Ureter (tissue), 1 donor: ENCODE measurements around the gene MARCHF10. TPM values are rescaled to one million over a fixed set of nuclear protein-coding genes. Genes with fewer than 3 reads are reported as not detected.
A peak's percentile ranks its signal among the peaks of the same experiment; 100 is the strongest.

Experiments used
- DNase-seq: peaks from one replicate; pipeline ENCODE4 v3.0.0-alpha.2; 2020; ENCODE audit warnings: low spot score
- total RNA-seq: library from RNA; stranded (reverse); gene quantifications from one replicate; pipeline ENCODE4 v1.2.4, GENCODE V29; 2023
- donor health status: DM: yes; HTN: yes; CAD: no.

The MARCHF10 gene
- total RNA-seq, 1 donor from 2014 or later, result 0.60 TPM

DNA sequence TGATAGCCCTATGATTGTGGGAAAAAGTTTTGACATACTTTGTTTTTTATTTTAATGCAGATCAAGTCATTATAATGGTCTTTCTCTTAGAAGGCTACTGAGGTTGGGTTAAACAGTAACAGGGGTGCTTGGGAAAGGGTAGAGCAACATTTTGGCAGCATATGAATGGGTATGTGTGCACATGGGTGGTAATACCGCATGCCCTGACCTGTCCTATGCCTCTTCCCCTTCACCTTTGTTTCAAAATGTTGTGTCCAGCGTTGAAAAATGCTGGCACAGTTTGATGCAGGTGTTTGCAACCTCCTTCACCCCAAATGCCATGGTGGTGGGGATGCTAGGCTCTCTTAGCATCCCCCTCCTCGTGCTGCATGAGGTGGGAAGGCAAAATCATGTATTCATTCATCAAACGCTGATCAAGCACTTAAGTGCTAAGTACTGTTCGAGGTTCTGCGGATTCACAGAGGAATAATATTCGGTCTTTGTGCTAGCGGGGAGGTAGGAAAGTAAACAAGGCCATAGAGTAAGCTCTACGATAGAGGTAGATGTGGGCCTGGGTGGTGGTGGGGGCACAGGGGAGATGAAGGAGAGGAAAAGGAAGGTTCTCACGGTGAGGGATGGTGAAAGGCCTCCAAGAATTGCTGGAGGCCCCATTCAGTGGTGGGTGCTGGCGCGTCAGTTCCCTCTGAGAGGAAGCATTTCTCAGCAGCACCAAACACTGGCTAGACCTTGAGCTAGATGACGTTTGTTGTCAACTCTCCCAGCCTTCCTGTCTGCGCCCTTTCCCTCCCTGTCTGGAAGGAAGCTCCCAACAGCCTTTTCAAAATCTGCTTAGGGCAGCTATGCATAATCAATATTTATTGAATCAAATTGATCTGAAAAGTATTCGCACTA lies 13.3 kb upstream of the MARCHF10 start:
- no peak for DNase-seq

DNA sequence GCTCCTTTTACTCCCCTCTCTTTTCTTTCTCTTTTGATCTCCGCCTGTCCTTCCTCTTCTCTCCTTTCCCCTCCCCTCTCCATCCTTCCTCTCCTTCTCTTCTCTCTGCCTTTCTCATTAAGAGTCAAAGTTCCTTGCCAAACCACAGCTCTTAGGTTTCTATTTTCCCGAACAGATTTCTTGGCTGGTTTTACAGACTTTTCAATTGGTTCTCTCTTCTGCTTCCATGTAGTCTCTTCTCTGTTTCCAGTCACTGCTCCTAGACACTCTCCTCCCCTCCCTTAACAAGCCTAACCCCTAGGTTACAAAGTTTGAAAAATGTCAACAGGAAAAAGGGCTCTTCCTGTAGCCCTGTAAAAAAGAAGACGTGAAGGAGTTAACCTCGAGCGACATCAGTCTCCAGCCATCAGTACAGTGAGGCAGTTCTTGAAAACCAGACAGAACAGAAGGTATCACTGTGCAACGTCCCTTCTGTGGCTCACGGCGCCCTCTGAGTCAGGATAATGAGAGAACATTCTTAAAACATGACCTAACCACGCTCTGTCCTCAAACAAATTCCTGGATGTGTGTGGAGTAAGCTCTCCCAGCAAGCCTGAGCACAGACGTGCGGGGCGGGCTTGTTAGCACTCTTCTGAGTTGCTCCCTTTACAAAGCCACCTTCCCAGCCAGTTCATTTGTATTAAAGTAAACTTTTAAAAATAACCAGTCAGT lies 11.6 kb upstream of the MARCHF10 start:
- DNase-seq, result peak; percentile 82

DNA sequence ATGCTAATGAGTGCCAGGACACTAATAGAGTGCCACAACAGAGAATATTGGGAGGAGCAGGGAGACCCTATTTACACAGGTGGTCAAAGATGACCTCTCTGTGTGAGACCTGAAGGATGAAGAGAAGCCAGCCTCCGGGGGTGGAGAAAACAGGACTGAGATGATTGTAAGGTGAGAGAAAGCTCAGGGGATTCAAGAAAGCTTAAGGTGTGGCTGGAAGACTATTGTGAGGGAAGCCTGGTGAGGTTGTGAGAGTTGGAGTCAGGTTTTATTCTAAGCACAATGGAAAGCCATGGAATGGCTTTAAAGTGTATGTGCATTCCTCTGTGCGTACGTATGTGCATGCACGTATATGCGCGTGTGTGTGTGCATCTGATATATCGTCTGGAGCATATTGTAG lies 10.4 kb upstream of the MARCHF10 start:
- no peak for DNase-seq

DNA sequence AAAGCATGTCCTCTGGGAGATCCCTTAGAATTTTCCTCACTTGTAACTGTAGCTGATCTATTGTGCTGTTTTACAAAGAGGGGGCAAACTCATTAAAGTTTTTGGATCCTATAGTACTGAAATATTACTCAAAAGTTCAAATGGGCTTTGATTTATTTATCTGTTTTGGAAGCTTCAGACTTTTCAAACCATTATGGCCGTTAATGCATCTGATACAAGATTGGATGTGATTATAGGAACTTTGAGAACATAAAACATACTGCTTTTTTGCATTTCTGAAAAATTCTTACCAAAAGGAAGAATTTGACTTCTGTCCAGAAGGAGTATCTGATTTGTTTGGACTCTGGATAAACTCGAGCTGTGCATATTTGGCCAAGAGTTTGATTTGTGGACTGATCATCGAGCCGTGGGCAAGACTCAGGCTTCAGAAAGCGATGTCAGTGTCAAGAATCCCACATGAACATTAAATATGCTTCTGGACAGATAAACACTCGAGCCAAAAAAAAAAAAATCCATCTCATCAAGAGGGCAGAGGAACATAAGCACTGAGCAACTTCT lies 8.2 kb upstream of the MARCHF10 start:
- no peak for DNase-seq

DNA sequence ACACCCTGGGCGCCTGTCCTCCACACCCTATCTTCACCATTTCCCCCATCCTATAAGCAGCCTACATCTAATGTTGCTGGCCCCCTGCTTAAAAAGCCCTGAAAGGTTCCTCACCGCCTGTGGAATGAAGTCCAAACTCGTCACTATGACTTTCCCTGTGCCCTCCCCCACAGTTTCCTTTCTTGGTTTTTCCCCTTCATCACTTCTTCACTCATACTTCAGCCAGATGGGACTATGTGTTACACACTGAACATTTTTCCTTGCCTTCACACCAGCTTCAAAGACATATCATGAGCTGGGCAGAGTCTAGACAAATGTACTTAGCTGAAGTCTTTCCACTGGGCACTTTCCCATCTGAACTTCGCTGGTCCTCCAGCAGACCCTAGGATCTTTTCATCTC lies 1.5 kb upstream of the MARCHF10 start:
- no peak for DNase-seq

DNA sequence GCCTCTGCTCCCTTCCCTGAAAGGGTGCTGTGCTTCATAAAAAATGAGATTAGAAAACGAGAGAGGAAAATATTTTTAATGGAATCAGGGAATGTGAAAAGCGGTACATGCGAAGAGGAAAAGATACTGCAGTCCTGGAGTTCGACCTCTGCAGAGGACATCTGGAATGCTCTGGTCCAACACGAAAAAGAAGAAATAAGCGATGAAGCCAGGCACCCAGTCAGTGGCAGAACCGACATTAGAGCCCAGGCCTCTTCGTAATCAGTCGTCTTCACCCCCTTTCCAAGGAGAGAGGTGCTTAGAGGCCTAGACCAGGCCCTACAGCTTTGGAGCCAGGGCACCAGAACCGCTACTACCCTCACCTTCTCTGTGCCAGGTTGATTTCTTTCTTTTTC lies 459 bp upstream of the MARCHF10 start:
- no peak for DNase-seq

DNA sequence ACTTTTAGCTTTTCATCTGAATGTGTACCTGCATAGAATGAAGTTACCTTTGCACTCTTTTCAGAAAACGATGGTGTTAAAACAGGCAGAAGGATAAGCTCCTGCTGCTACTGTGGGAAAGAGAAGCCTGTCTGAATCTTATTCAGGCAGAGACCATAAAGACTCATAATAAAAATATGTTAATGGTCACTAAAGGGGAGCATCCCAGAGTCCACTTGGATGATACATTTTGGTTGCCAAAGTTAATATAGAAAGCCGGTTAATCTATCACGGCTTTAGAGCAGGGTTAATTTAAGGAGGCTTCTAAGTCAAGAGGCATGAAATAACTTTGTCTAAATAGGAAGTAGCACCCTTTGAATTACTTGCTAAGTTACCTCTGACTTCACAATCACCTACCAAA lies 2.9 kb downstream of the MARCHF10 start:
- no peak for DNase-seq

DNA sequence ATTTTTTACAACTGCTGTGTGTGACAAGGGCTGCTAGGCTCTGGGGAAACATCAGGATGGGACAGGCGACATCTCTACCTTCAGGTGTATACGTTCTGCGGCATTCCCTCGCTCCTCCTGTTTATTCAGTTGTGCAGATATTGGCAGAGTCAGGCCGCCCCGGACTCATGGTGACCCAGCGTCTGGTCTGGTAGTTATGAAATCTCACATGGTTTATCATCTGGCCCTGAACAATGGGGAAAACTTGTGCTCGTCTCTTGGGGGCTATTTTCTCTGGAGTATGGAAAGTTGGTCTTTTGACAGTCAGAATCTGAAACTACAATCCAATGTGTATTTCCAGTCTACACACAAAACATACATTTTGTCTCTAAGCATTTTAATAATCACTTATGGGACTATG lies 3.3 kb downstream of the MARCHF10 start:
- no peak for DNase-seq

DNA sequence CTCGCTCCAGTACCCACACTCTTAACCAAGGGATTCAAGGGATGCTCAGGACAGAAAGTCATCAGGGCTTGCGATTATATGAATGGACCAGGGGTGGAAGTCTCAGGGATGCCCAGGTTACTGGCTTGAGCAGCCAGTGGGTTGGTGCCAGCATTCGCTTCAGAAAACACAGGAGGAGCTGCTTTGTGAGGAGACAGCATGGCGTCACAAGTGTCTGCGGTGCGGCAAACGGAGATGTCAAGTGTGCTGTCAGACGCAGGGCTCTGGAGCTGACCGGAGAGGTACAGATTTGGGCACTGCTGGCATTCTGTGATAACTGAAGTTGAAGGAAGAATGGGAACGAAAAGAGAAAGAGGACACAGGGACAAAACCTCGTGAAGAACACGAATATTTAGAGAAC lies 4.1 kb downstream of the MARCHF10 start:
- DNase-seq, result no peak

DNA sequence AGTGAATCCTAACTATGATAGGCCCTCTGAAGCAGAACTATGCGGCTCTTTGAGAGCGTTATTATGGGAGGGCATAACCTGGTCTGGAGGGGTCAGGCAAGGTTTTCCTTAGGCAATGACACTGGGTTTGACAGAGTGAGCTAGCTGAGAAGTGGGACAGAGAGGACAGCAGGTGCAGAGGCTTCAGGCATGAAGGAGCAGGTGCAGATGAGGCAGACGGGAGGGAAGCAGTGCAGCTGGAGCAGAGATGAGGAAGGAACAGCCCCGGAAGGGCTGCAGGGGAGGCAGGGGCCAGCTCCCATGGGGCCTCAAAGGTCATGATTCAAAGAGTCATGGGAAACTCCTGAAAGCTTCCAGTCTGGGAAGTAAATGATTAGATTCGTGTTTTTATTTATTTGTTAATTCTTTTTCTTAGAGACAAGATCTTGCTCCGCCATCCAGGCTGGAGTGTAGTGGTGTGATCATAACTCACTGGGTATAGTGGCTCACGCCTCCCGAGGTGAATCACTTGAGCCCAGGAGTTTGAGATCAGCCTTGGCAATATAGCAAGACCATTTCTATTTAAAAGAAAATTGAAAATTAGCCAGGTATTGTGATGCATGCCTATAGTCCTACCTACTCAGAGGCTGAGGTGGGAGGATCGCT lies 5.4 kb downstream of the MARCHF10 start:
- DNase-seq, result no peak

DNA sequence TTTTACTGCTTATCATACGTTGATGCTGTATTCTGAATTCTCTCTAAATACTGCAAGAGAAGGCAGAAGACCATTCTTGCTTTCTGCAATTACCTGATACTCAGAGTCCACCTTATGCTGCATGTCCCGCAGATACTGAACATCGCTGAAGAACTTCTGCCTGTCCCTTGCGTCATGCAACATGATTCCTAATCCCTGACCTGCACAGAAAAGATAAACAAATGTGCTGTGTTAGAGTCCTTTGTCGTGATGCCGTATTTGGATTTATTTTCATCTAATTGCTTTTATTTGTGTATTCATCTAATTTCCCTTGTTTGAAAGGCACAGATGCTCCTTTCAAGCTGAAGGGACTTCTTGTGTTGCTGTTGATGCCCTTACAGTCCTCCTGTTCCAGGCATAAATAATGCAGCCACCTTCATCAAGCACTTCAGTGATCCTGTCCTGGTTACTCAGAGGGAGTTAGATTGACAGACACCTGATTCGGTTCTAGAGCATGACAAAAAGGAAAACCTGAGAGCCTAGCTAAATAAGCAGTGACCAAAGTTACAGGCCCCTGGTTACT lies 6.5 kb downstream of the MARCHF10 start:
- DNase-seq, result no peak

DNA sequence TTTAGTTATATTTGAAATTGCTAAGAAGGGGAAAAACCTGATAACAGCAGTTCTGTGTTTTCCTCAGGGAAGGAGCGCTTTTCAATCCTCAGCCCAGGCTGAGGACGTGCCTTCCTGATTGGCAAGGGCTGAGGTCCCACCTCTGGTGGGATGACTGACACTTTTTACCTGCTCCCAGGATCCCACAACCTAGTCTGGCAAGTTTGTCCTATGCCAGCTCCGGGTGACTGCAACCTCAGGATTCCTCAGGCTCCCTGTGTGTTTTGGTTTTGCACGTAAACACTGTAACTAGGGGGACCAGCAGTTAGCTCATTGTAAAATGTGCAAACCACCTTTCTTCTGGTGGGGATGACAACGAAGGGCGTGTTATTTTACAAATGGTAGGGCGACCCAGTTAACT lies 7.5 kb downstream of the MARCHF10 start:
- DNase-seq, result no peak

DNA sequence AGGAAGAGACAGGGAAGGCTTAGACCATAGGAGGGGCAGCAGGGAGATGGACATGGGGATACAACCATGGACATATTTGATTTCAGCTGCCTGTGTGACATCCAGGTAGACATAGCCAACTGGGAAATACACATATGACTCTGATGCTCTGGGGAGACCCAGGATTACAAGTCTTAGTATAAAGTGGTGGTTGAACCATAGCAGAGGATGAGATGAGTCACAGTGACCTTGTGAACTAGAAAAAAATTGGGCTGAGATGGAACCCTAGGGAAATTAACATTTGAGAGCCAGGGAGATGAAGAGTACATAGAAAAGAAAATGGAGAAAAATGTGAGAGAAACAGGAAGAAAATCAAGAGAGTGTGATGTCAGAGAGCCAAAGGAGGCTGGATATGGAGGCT lies 10.2 kb downstream of the MARCHF10 start:
- no peak for DNase-seq

DNA sequence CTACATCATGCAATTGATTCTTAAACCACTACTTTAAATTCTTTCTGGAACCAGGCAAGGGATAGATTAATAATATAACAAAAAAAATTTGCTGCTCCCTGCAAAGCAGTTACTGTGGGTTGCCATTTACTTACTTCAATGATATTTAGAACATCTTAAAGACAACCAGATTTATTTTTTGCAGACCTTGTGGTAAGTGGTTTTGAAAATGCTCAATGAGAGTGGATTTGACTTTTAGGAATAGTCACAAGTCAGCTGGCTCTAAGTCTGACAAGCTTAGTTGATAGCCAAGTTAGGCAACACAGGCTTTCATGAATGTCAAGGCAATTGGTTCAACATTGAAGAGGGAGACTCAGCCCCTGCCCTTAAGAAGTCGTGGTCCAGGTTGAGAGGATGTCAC lies 11.8 kb downstream of the MARCHF10 start:
- no peak for DNase-seq

DNA sequence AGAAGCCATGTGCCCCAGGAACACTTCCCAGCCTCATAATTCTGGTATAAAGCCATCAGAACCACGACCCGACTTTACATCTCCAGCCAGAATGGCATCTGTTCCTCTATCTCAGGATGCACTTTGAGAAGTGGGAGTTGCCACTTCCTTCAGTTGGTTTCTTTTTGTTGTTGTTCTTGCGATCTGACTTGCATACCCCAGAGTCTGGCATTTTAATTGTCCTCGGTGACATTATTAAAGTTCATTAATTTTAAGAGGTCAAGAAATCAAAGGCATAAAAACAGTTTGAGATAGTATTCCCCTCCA lies 13.5 kb downstream of the MARCHF10 start:
- no peak for DNase-seq

DNA sequence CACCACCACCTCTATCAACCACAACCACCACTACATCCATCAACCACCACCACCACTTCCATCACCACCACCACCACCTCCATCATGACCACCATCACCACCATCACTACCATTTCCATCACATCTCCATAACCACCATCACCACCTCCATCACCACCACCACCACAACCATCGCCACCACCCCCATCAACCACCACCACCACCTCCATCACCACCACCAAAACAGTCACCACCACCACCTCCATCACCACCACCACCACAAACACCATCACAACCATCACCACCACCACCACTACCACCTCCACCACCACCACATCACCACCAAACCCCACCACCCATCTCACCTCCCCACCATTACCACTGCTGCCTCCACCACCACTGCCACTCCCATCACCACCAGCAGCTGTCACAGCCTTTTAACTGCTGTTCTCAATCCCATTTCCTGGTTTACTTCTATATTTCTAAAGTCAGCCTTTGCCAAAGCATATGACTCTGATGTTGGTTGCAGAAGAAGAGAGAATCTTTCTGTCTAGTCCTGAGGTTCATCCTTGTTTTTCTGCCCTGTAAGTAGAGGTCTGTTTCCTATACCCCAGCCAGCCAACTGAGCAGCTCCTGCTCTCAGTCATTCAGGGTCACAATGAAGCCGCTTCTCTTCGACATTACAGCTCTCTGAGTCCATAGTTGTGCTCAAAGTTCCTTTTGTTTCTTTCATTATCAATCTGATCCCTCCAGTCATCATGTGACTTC lies 14.0 kb downstream of the MARCHF10 start:
- DNase-seq, result no peak

DNA sequence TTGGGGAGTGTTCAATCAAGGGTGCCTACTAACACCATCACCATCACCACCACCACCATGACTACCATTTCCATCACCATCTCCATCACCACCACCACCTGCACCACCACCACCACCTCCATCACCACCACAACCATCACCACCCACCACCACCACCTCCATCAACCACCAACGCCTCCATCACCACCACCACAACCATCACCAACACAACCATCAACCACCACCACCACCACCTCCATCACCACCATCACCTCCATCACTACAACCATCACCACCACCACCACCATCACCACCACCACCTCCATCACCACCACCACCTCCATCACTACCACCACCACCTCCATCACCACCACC lies 15.7 kb downstream of the MARCHF10 start:
- DNase-seq, result no peak

DNA sequence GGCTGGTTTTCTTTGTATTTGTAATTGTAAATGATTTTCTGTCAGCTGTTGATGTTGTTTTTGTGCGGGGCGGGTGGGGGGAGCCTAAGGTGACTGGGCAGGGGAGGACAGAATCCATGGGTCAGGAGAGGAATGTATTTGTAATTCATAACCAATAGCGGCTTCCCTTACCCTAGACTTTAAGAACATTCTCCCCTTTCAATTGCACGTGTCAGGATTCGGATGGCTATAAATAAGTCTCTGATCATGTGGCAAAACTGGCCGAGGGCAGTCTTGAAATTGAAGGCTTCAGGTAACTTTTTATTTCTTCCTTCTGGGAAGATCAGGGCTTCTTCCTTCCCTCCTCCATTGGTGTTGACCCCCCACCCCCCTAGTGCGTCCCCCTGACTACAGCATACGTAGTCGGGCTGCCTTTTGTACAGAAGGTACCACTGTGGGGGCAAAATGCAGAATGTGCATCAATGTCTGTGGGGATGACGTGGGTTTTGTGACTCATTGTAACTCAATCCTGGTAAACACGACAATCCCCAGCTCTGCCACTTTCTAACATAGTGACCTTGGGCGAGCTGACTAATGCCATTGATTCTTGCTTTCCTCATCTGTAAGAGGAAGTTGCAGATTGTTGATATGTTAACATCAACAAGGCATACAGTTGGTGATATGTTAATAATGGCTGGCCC lies 16.2 kb downstream of the MARCHF10 start:
- DNase-seq, result no peak

DNA sequence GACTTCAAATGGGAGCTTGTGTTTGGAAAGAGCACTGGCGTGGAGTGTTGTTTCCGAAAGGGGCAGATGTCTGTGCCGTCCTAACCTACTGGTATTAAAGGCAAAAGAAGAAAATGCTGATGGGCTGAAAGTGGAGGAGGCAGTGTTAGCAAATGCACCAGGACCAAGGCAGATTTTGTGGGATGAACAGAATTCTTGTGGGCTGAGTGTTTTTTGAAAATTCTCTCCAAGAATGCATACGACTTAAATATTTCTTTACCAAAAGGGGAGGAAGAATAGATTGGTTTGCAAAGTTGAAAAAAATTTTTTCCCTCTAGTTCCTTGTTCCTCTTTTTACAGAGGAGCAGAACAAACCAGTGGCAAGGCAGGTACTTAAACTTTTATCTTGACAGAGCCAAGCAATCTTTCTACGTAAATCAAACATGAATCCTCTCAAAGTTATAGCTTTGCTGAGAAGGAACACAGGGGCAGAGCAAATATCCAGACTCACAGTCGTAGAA lies 16.8 kb downstream of the MARCHF10 start:
- DNase-seq, result no peak

DNA sequence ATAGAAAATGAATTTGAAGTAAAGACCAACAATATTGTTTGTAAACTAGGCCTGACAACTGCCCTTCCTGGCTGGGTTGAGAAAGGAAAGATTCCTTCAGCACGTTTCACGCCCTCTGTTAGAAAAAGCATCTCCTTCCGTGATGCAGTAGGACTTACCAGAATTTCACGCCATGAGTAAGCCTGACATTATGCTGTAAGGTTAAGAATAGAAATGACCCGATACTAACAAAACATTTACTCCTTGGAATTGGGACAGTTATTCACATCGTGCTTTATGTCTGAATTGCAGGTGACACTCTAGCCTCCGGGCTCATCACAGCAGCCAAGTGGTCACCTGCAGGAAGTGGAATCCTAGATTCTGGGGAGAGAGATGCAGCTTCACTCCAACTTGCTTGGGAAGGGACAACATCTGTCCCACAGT lies 17.5 kb downstream of the MARCHF10 start:
- no peak for DNase-seq

DNA sequence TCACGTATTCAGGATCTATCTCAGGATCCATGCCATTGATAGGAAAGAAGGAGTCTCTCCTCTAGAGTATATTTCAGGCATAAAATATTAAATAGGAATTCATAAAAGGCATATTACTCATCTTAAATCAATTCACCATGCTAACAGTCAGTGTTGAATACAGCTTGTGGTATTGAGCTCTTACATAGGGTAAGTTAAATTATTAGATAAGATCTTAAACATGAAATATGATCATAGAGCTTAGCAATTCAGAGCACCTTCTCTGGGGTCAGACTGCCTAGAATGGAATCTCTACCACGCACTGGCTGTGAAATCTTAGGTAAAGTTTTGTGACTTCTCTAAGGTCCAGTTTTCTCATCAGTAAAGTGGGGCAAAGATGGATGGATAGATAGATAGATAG lies 20.7 kb downstream of the MARCHF10 start:
- DNase-seq, result no peak
